Activated naive CD8-positive, alpha-beta T cell treated with anti-CD3 and anti-CD28 coated beads for 36 hours (primary cell): ENCODE measurements around the gene ZNF343. TPM values are rescaled to one million over a fixed set of nuclear protein-coding genes. Genes with fewer than 3 reads are reported as not detected.

Source experiments
- DNase-seq: peaks from one replicate; pipeline ENCODE4 v3.0.0; 2021
- H3K27ac Mint-ChIP-seq: one replicate; pipeline ENCODE4 v1.8.0; 2022; ENCODE audit warnings: mild to moderate bottlenecking, moderate library complexity, mixed read lengths
- H3K27me3 Mint-ChIP-seq: one replicate; pipeline ENCODE4 v1.8.0; 2022; ENCODE audit warnings: mild to moderate bottlenecking, mixed read lengths
- H3K36me3 Mint-ChIP-seq: one replicate; pipeline ENCODE4 v1.8.0; 2021; ENCODE audit warnings: mild to moderate bottlenecking, mixed read lengths
- H3K4me1 Mint-ChIP-seq: one replicate; pipeline ENCODE4 v1.8.0; 2021; ENCODE audit warnings: mixed read lengths
- H3K4me3 Mint-ChIP-seq: one replicate; pipeline ENCODE4 v1.8.0; 2022; ENCODE audit warnings: mild to moderate bottlenecking, moderate library complexity, mixed read lengths
- H3K9me3 Mint-ChIP-seq: one replicate; pipeline ENCODE4 v1.8.0; 2022; ENCODE audit warnings: mixed read lengths
- total RNA-seq, 2 experiments: library from RNA; stranded (reverse); gene quantifications; one replicate each; pipeline ENCODE4 v1.2.3, GENCODE V29; 2021

Gene ZNF343
- total RNA-seq, 2 experiments from 2014 or later, result 8.8 to 10.4 TPM

- H3K9me3 Mint-ChIP-seq, result peaks cover 2% of the 10 kb centered on the region
- H3K27ac Mint-ChIP-seq, result no peak overlapping the region
- H3K4me3 Mint-ChIP-seq, result no peak overlapping the region
- H3K27me3 Mint-ChIP-seq, result no peaks in the 10 kb centered on the region
- H3K4me1 Mint-ChIP-seq, result peaks cover 8% of the 10 kb centered on the region
- peaks cover 9% of the 10 kb centered on the region for H3K36me3 Mint-ChIP-seq
- DNase-seq, result no peak
Observed at GRCh38 chr20:2446845-2447244, 61.9 kb downstream of the ZNF343 start.

Other genes starting within 250 kb of the ZNF343 start
- not detected for gene TGM3, start 212.9 kb downstream of the ZNF343 start, total RNA-seq
- not detected for gene TGM6, start 128.0 kb downstream of the ZNF343 start, total RNA-seq
- 100 to 1,000 TPM; 481 to 500 TPM for gene SNRPB, start 38.1 kb downstream of the ZNF343 start, total RNA-seq
- gene TMC2, start 27.7 kb upstream of the ZNF343 start, total RNA-seq, result not detected
- 100 to 1,000 TPM; 937 to 970 TPM for gene NOP56, start 143.7 kb upstream of the ZNF343 start, total RNA-seq
- 100 to 1,000 TPM; 143 to 147 TPM for gene IDH3B, start 155.3 kb upstream of the ZNF343 start, total RNA-seq
- under 1 TPM; 0.66 to 0.98 TPM for gene EBF4, start 183.9 kb upstream of the ZNF343 start, total RNA-seq